Liver (tissue), 9 donors: Measurements from ENCODE around the gene SERTAD2. TPM values are rescaled to one million over a fixed set of nuclear protein-coding genes. Genes with fewer than 3 reads are reported as not detected.

ENCODE experiments used
- DNase-seq: peaks from one replicate; pipeline ENCODE4 v3.0.0-alpha.2; 2017; ENCODE audit warnings: low spot score
- H3K27ac ChIP-seq, 2 donors: one replicate each; pipeline ENCODE4 v1.7.0; 2013; ENCODE audit warnings: inconsistent platforms in 2 of 2, low read length in 2 of 2, control low read depth in 1 of 2, low read depth in 1 of 2, mild to moderate bottlenecking in 1 of 2
- H3K27me3 ChIP-seq, 4 donors: one replicate each; pipeline versions ENCODE4 v1.6.1 to v1.7.0; 2013; ENCODE audit warnings: low read length in 3 of 4, inconsistent platforms in 1 of 4, mild to moderate bottlenecking in 1 of 4, moderate library complexity in 1 of 4; ENCODE audit not compliant: control insufficient read depth in 4 of 4, insufficient read depth in 4 of 4
- H3K36me3 ChIP-seq, 4 donors: one replicate each; pipeline versions ENCODE4 v1.6.1 to v1.7.0; 2013; ENCODE audit warnings: low read length in 3 of 4, mild to moderate bottlenecking in 3 of 4, low read depth in 1 of 4, moderate library complexity in 1 of 4; ENCODE audit not compliant: control insufficient read depth in 4 of 4, insufficient read depth in 3 of 4
- H3K4me1 ChIP-seq, 4 donors: one replicate each; pipeline versions ENCODE4 v1.6.1 to v1.7.0; 2013; ENCODE audit warnings: low read length in 3 of 4, mild to moderate bottlenecking in 3 of 4, moderate library complexity in 1 of 4; ENCODE audit not compliant: control insufficient read depth in 4 of 4, insufficient read depth in 4 of 4
- H3K4me3 ChIP-seq, 3 donors: one replicate each; pipeline versions ENCODE4 v1.6.1 to v1.7.0; 2013; ENCODE audit warnings: low read length in 3 of 3, control low read depth in 1 of 3, low read depth in 1 of 3, mild to moderate bottlenecking in 1 of 3
- H3K9ac ChIP-seq, 2 donors: one replicate each; pipeline ENCODE4 v1.7.0; 2013; ENCODE audit warnings: low read length in 2 of 2, mild to moderate bottlenecking in 2 of 2, moderate library complexity in 2 of 2, control low read depth in 1 of 2, low read depth in 1 of 2
- H3K9me3 ChIP-seq, 4 donors: one replicate each; pipeline versions ENCODE4 v1.6.1 to v1.7.0; 2013; ENCODE audit warnings: low read length in 3 of 4; ENCODE audit not compliant: control insufficient read depth in 4 of 4
- EGR1 ChIP-seq, 2 donors: IDR thresholded peaks; 2 replicates each; pipeline ENCODE4 v1.6.1; 2016 to 2018; ENCODE audit warnings: antibody characterized with exemption in 2 of 2, low read depth in 2 of 2
- FOXA1 ChIP-seq: IDR thresholded peaks from 2 replicates; pipeline ENCODE4 v1.6.1; 2016; ENCODE audit warnings: antibody characterized with exemption
- FOXA2 ChIP-seq: IDR thresholded peaks from 2 replicates; pipeline ENCODE4 v1.6.1; 2016; ENCODE audit warnings: antibody characterized with exemption
- GABPA ChIP-seq, 2 donors: IDR thresholded peaks in 1 of 2; conservative IDR thresholded peaks in 1 of 2; 2 replicates each; pipeline ENCODE4 v1.6.1; 2016; ENCODE audit warnings: antibody characterized with exemption in 2 of 2, mild to moderate bottlenecking in 1 of 2, moderate library complexity in 1 of 2
- HNF4A ChIP-seq, 2 donors: conservative IDR thresholded peaks; 2 replicates each; pipeline ENCODE4 v1.6.1; 2016; ENCODE audit warnings: antibody characterized with exemption in 2 of 2, mild to moderate bottlenecking in 2 of 2
- HNF4G ChIP-seq: IDR thresholded peaks from 2 replicates; pipeline ENCODE4 v1.6.1; 2016; ENCODE audit warnings: antibody characterized with exemption
- JUND ChIP-seq, 2 donors: IDR thresholded peaks; 2 replicates each; pipeline ENCODE4 v1.6.1; 2016; ENCODE audit warnings: antibody characterized with exemption in 2 of 2
- NR2F2 ChIP-seq: IDR thresholded peaks from 2 replicates; pipeline ENCODE4 v1.6.1; 2016; ENCODE audit warnings: antibody characterized with exemption
- RXRA ChIP-seq, 2 donors: IDR thresholded peaks; 2 replicates each; pipeline ENCODE4 v1.6.1; 2017 to 2018; ENCODE audit warnings: antibody characterized with exemption in 2 of 2, mild to moderate bottlenecking in 1 of 2
- TAF1 ChIP-seq: conservative IDR thresholded peaks from 2 replicates; pipeline ENCODE4 v1.6.1; 2016; ENCODE audit warnings: antibody characterized with exemption, mild to moderate bottlenecking
- YY1 ChIP-seq: IDR thresholded peaks from 2 replicates; pipeline ENCODE4 v1.6.1; 2016; ENCODE audit warnings: antibody characterized with exemption, mild to moderate bottlenecking
- WGBS: extraction: QIAGEN DNeasy Blood & Tissue Kit; methylation state at CpG from one replicate; pipeline ENCODE4 v1.1.7; 2013; 5-methylcytosine and 5-hydroxymethylcytosine counted together
- polyA plus RNA-seq, 2 donors: library from polyadenylated mRNA; stranded (reverse) in 1 of 2; unstranded in 1 of 2; fragments of 200-250 nt in 1 of 2; fragments of >200 nt in 1 of 2; fragmentation: Nextera tagmentation in 1 of 2; extraction: Ambion mirVana in 1 of 2; gene quantifications; one replicate each; pipeline versions ENCODE4 v1.2.1 to v1.2.3, GENCODE V29; 2013 to 2015
- total RNA-seq, 2 donors: library from RNA; depleted of rRNA; stranded (reverse); fragments of >200 nt; gene quantifications; one replicate each; pipeline ENCODE4 v1.2.3, GENCODE V29; 2014
- TF ChIP-seq, protein P1 (sequence below): IDR thresholded peaks from 2 replicates; pipeline ENCODE4 v1.6.1; 2016; ENCODE audit warnings: antibody characterized with exemption
- TF ChIP-seq, protein P2 (sequence below): IDR thresholded peaks from 2 replicates; pipeline ENCODE4 v1.6.1; 2016; ENCODE audit warnings: antibody characterized with exemption, mild to moderate bottlenecking
- TF ChIP-seq, protein P3 (sequence below): fragments of 150-350 bp; IDR thresholded peaks from 2 replicates; pipeline ENCODE4 v1.5.1; 2017; ENCODE audit warnings: improper control_type of control experiment, low read depth, low read length; ENCODE audit not compliant: missing input control
- TF ChIP-seq, protein P4 (sequence below): IDR thresholded peaks from 2 replicates; pipeline ENCODE4 v1.6.1; 2016; ENCODE audit warnings: antibody characterized with exemption
- donor health status: healthy.
- donor health status: healthy.
- donor health status: healthy.
- donor health status: healthy.
- donor health status: healthy.

The SERTAD2 gene
- total and polyA plus RNA-seq, 4 donors: 5.1 to 13.3 (median 6.4) TPM

DNA sequence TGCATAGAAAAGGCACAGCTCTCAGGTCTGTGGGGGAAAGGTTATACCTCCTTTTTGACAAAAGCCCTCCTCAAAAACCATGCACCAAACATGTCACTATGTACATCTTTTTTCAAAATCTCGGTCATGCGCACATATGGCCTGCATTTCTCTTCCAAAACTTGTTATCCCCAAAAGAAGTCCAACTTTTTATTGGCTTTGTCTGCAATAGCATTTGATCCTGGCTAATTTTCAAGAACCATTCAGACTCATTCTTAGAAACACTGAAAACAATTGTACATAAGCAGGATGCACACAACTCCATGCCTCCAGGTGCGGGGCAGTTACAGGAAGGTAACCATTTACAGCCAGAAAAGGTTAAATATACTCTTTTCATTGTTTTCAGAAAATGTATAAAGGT is 21.9 kb downstream of the SERTAD2 start:
- no peaks in the 10 kb centered on the region for H3K9me3 ChIP-seq
- no peak for TF ChIP-seq TAF1
- TF ChIP-seq FOXA1: no peak
- TF ChIP-seq, protein P1, sequence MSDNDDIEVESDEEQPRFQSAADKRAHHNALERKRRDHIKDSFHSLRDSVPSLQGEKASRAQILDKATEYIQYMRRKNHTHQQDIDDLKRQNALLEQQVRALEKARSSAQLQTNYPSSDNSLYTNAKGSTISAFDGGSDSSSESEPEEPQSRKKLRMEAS: no peak
- TF ChIP-seq, protein P2, sequence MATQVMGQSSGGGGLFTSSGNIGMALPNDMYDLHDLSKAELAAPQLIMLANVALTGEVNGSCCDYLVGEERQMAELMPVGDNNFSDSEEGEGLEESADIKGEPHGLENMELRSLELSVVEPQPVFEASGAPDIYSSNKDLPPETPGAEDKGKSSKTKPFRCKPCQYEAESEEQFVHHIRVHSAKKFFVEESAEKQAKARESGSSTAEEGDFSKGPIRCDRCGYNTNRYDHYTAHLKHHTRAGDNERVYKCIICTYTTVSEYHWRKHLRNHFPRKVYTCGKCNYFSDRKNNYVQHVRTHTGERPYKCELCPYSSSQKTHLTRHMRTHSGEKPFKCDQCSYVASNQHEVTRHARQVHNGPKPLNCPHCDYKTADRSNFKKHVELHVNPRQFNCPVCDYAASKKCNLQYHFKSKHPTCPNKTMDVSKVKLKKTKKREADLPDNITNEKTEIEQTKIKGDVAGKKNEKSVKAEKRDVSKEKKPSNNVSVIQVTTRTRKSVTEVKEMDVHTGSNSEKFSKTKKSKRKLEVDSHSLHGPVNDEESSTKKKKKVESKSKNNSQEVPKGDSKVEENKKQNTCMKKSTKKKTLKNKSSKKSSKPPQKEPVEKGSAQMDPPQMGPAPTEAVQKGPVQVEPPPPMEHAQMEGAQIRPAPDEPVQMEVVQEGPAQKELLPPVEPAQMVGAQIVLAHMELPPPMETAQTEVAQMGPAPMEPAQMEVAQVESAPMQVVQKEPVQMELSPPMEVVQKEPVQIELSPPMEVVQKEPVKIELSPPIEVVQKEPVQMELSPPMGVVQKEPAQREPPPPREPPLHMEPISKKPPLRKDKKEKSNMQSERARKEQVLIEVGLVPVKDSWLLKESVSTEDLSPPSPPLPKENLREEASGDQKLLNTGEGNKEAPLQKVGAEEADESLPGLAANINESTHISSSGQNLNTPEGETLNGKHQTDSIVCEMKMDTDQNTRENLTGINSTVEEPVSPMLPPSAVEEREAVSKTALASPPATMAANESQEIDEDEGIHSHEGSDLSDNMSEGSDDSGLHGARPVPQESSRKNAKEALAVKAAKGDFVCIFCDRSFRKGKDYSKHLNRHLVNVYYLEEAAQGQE: no peak
- TF ChIP-seq JUND (IDR thresholded peaks at IDR 0.05): no peak
- TF ChIP-seq GABPA (IDR thresholded peaks at IDR 0.05 in 1 of 2, conservative IDR thresholded peaks at IDR 0.05 in 1 of 2): no peak
- TF ChIP-seq HNF4A (conservative IDR thresholded peaks at IDR 0.05): no peak
- TF ChIP-seq FOXA2: no peak
- TF ChIP-seq, protein P3, sequence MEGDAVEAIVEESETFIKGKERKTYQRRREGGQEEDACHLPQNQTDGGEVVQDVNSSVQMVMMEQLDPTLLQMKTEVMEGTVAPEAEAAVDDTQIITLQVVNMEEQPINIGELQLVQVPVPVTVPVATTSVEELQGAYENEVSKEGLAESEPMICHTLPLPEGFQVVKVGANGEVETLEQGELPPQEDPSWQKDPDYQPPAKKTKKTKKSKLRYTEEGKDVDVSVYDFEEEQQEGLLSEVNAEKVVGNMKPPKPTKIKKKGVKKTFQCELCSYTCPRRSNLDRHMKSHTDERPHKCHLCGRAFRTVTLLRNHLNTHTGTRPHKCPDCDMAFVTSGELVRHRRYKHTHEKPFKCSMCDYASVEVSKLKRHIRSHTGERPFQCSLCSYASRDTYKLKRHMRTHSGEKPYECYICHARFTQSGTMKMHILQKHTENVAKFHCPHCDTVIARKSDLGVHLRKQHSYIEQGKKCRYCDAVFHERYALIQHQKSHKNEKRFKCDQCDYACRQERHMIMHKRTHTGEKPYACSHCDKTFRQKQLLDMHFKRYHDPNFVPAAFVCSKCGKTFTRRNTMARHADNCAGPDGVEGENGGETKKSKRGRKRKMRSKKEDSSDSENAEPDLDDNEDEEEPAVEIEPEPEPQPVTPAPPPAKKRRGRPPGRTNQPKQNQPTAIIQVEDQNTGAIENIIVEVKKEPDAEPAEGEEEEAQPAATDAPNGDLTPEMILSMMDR: no peak
- no peak for TF ChIP-seq EGR1 (IDR thresholded peaks at IDR 0.05; ENCODE audit: low read depth in 2 of 2)
- H3K36me3 ChIP-seq: peaks cover 3 to 21% (median 12%) of the 10 kb centered on the region in 4 donors
- H3K27me3 ChIP-seq: no peaks in the 10 kb centered on the region
- no peak overlapping the region for H3K4me3 ChIP-seq
- no peak for DNase-seq
- 97% methylated on average over 3 of the region's 3 CpGs for WGBS
- peaks cover 2 to 20% (median 17%) of the 10 kb centered on the region in 4 donors for H3K4me1 ChIP-seq
- H3K27ac ChIP-seq: no peak overlapping the region
- H3K9ac ChIP-seq: no peak overlapping the region

DNA sequence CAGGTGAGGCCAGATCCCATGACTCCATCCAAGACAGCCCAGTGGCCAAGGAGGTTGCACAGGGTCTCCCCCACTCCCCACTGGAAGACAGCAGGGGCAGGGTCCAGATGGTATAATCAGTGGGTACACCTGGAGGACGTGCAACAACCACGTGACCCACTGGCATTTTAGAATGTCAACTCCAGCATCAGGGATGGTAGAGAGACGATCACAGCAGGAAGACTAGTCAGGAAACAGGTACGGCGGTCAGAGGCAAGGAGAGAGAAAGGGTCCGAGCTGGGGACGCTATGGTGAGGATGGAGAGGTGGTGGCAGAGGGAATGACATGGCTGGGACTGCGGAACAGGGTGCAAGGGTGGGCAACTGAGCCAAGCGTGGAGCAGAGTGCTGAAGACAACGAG is 23.0 kb downstream of the SERTAD2 start:
- Histone ChIP-seq H3K36me3 (peaks cover 0 to 19% (median 8%) of the 10 kb centered on the region in 4 donors), H3K9me3 (no peaks in the 10 kb centered on the region), H3K4me1 (peaks cover 2 to 20% (median 14%) of the 10 kb centered on the region in 4 donors), H3K4me3 (no peak overlapping the region), H3K27me3 (no peaks in the 10 kb centered on the region), H3K9ac (no peak overlapping the region), H3K27ac (no peak overlapping the region)
- DNase-seq: peak; percentile 19
- no peak for TF ChIP-seq RXRA (IDR thresholded peaks at IDR 0.05)
- TF ChIP-seq JUND (IDR thresholded peaks at IDR 0.05): no peak
- no peak for TF ChIP-seq HNF4G
- no peak for TF ChIP-seq YY1
- TF ChIP-seq NR2F2: no peak
- TF ChIP-seq, protein P3: no peak
- TF ChIP-seq, protein P4, sequence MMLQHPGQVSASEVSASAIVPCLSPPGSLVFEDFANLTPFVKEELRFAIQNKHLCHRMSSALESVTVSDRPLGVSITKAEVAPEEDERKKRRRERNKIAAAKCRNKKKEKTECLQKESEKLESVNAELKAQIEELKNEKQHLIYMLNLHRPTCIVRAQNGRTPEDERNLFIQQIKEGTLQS: no peak
- TF ChIP-seq, protein P2: no peak
- TF ChIP-seq FOXA1: no peak
- WGBS: 97% methylated on average over 10 of the region's 10 CpGs
